Testis (tissue), 3 donors: Measurements from ENCODE around the gene TBX1. TPM values are rescaled to one million over a fixed set of nuclear protein-coding genes. Genes with fewer than 3 reads are reported as not detected.

Experiments used
- DNase-seq: peaks from one replicate; pipeline ENCODE4 v3.0.0-alpha.2; 2019
- H3K27ac ChIP-seq, 2 donors: fragments of 200-600 bp; sonication (generic); one replicate each; pipeline ENCODE4 v1.5.1; 2019
- H3K27me3 ChIP-seq: fragments of 200-600 bp; sonication (generic); one replicate; pipeline ENCODE4 v1.5.1; 2019
- H3K36me3 ChIP-seq: fragments of 200-600 bp; sonication (generic); one replicate; pipeline ENCODE4 v1.5.1; 2017; ENCODE audit warnings: low read depth; ENCODE audit errors: missing control alignments
- H3K4me1 ChIP-seq: fragments of 200-600 bp; sonication (generic); one replicate; pipeline ENCODE4 v1.5.1; 2019
- H3K4me3 ChIP-seq, 2 donors: fragments of 200-600 bp; sonication (generic); one replicate each; pipeline ENCODE4 v1.5.1; 2017 to 2019
- H3K9me3 ChIP-seq: fragments of 200-600 bp; sonication (generic); one replicate; pipeline ENCODE4 v1.5.1; 2017
- CTCF ChIP-seq, 3 experiments: fragments of 450-650 bp in 2 of 3; fragments of 200-600 bp in 1 of 3; sonication (generic) in 1 of 3; IDR thresholded peaks; one replicate each; pipeline ENCODE4 v1.5.1; 2016 to 2019; ENCODE audit warnings: antibody characterized with exemption in 3 of 3, mild to moderate bottlenecking in 2 of 3, moderate library complexity in 1 of 3
- POLR2A ChIP-seq: fragments of 450-650 bp; IDR thresholded peaks from one replicate; pipeline ENCODE4 v1.6.1; 2017; ENCODE audit warnings: antibody characterized with exemption, mild to moderate bottlenecking, moderate library complexity
- WGBS, 2 donors: methylation state at CpG; one replicate each; pipeline ENCODE4 v1.1.5; 2018; 5-methylcytosine and 5-hydroxymethylcytosine counted together
- intact Hi-C: fragments of 100-400 bp; cut with DNase I; formaldehyde crosslinking; loops from one replicate; pipeline ENCODE4 v1.15.1; 2023; ENCODE audit warnings: low total_unique reads
- polyA plus RNA-seq: library from polyadenylated mRNA; stranded (reverse); fragments of 350-450 nt; fragmentation: Illumina TruSeq; extraction: RNeasy Lipid Tissue Mini Kit (QIAGEN cat#74804); gene quantifications from one replicate; pipeline ENCODE4 v1.2.3, GENCODE V29; 2014; ENCODE audit warnings: low read depth, low replicate concordance; ENCODE audit not compliant: insufficient read depth
- total RNA-seq, 2 donors: library from RNA; depleted of rRNA; stranded (reverse); fragments of >200 nt; gene quantifications; one replicate each; pipeline ENCODE4 v1.2.3, GENCODE V29; 2016

TBX1 gene
- total and polyA plus RNA-seq, 3 donors from 2014 or later: 18.1 to 43.4 (median 23.3) TPM

GRCh38 chr22:19734163-19734562 is 26.4 kb upstream of the TBX1 start:
- DNase-seq: no peak
- Histone ChIP-seq H3K27me3 (no peaks in the 10 kb centered on the region), H3K4me3 (no peak overlapping the region), H3K27ac (no peak overlapping the region), H3K36me3 (no peaks in the 10 kb centered on the region), H3K9me3 (no peaks in the 10 kb centered on the region), H3K4me1 (no peaks in the 10 kb centered on the region)
- intact Hi-C loops: loop anchor here (5.0 kb wide), 1 partner anchor 178 kb away; no protein-coding TSS in a partner anchor
- TF ChIP-seq CTCF (IDR thresholded peaks at IDR 0.05): no peak
- 87 to 94% methylated on average over 7 of the region's 7 CpGs for WGBS, 2 donors

GRCh38 chr22:19734837-19735382 is 25.7 kb upstream of the TBX1 start:
- Histone ChIP-seq H3K9me3 (no peaks in the 10 kb centered on the region), H3K4me3 (no peak overlapping the region), H3K36me3 (no peaks in the 10 kb centered on the region), H3K27ac (no peak overlapping the region), H3K4me1 (no peaks in the 10 kb centered on the region), H3K27me3 (no peaks in the 10 kb centered on the region)
- intact Hi-C loops: loop anchor here (5.0 kb wide), 1 partner anchor 177 kb away; no protein-coding TSS in a partner anchor
- DNase-seq: no peak
- TF ChIP-seq POLR2A (no peak), CTCF (IDR thresholded peaks at IDR 0.05) (no peak)
- 88 to 100% methylated on average over 3 to 5 of the region's 5 CpGs for WGBS, 2 donors

- Histone ChIP-seq H3K4me1 (no peaks in the 10 kb centered on the region), H3K9me3 (no peaks in the 10 kb centered on the region), H3K36me3 (no peaks in the 10 kb centered on the region), H3K4me3 (no peak overlapping the region), H3K27ac (no peak overlapping the region), H3K27me3 (no peaks in the 10 kb centered on the region)
- 85 to 88% methylated on average over 16 to 21 of the region's 21 CpGs for WGBS, 2 donors
- intact Hi-C loops: no loop called here
- DNase-seq: no peak
- TF ChIP-seq CTCF (IDR thresholded peaks at IDR 0.05): no peak
These were observed 24.7 kb upstream of the TBX1 start for GRCh38 chr22:19735665-19736510.

GRCh38 chr22:19737846-19738663 is 22.5 kb upstream of the TBX1 start:
- intact Hi-C loops: no loop called here
- 80 to 85% methylated on average over 5 to 17 of the region's 17 CpGs for WGBS, 2 donors
- H3K9me3 ChIP-seq: no peaks in the 10 kb centered on the region
- no peaks in the 10 kb centered on the region for H3K27me3 ChIP-seq
- no peak overlapping the region for H3K27ac ChIP-seq
- H3K4me1 ChIP-seq: no peaks in the 10 kb centered on the region
- H3K4me3 ChIP-seq: no peak overlapping the region
- H3K36me3 ChIP-seq: no peaks in the 10 kb centered on the region
- no peak for DNase-seq
- TF ChIP-seq CTCF (IDR thresholded peaks at IDR 0.05) (no peak), POLR2A (no peak)
